GM19452 (cell line): ENCODE measurements around the gene LTBP4.
"Not testable (repeated sequence)": the region's sequence is repeated elsewhere in the genome, so short reads cannot be mapped to it uniquely, and the experiment has no call there.

Experiments
- ATAC-seq: cut with Tn5 transposase; IDR thresholded peaks from one replicate; pipeline ENCODE4 v1.9.1; 2021; ENCODE audit not compliant: unreplicated experiment

LTBP4 gene

GRCh38 chr19:40571831-40572495, 29.2 kb upstream of the LTBP4 start:
- no peak for ATAC-seq

GRCh38 chr19:40575326-40575725, 25.8 kb upstream of the LTBP4 start:
- ATAC-seq: no peak

- ATAC-seq: peak; percentile 25
Observed at GRCh38 chr19:40576151-40576584, 25.0 kb upstream of the LTBP4 start.

GRCh38 chr19:40576585-40577451, 24.4 kb upstream of the LTBP4 start, which contains the start of gene SHKBP1:
TSS of gene SHKBP1 (plus strand) at chr19:40576873. CDS start at chr19:40576900, 27 bp downstream.
- ATAC-seq: peak; percentile 94

GRCh38 chr19:40578442-40578908, 22.7 kb upstream of the LTBP4 start:
- ATAC-seq: no peak

GRCh38 chr19:40580619-40581018, 20.6 kb upstream of the LTBP4 start:
- no peak for ATAC-seq

- ATAC-seq: no peak
Observed at GRCh38 chr19:40581531-40581930, 19.6 kb upstream of the LTBP4 start.

GRCh38 chr19:40582467-40582866, 18.7 kb upstream of the LTBP4 start:
- no peak for ATAC-seq

GRCh38 chr19:40583283-40583682, 17.9 kb upstream of the LTBP4 start:
- ATAC-seq: no peak

GRCh38 chr19:40584007-40584406, 17.2 kb upstream of the LTBP4 start:
- no peak for ATAC-seq

GRCh38 chr19:40585241-40585981, 15.8 kb upstream of the LTBP4 start:
- ATAC-seq: no peak

- no peak for ATAC-seq
Observed at GRCh38 chr19:40585982-40586422, 15.2 kb upstream of the LTBP4 start.

GRCh38 chr19:40586611-40587010, 14.6 kb upstream of the LTBP4 start:
- no peak for ATAC-seq

GRCh38 chr19:40588110-40588854, 12.9 kb upstream of the LTBP4 start:
- no peak for ATAC-seq

- ATAC-seq: no peak
Observed at GRCh38 chr19:40588926-40589569, 12.1 kb upstream of the LTBP4 start.

- no peak for ATAC-seq
Observed at GRCh38 chr19:40589591-40590429, 11.4 kb upstream of the LTBP4 start.

GRCh38 chr19:40590464-40591265, 10.5 kb upstream of the LTBP4 start:
- ATAC-seq: no peak

- not testable (repeated sequence) for ATAC-seq
Observed at GRCh38 chr19:40591724-40592123, 9.4 kb upstream of the LTBP4 start.
